Lung (tissue), 12 donors: Measurements from ENCODE around the gene TTC28. TPM values are rescaled to one million over a fixed set of nuclear protein-coding genes. Genes with fewer than 3 reads are reported as not detected.

ENCODE experiments used
- ATAC-seq: fragments of 200-7000 bp; cut with Tn5 transposase; one replicate; pipeline ENCODE4 v1.9.1; 2020; ENCODE audit warnings: moderate number of reproducible peaks; ENCODE audit not compliant: insufficient read depth, low FRiP score
- DNase-seq, 3 donors: peaks; one replicate each; pipeline ENCODE4 v3.0.0-alpha.2; 2013 to 2017
- H3K27ac ChIP-seq, 2 donors: one replicate each; pipeline ENCODE4 v1.5.1; 2013; ENCODE audit warnings: mild to moderate bottlenecking in 2 of 2, moderate library complexity in 2 of 2, control low read depth in 1 of 2, inconsistent platforms in 1 of 2, low read depth in 1 of 2, low read length in 1 of 2
- H3K27me3 ChIP-seq, 3 donors: one replicate each; pipeline ENCODE4 v1.5.1; 2013; ENCODE audit warnings: low read length in 2 of 3; ENCODE audit not compliant: control insufficient read depth in 3 of 3, insufficient read depth in 3 of 3
- H3K36me3 ChIP-seq, 4 donors: one replicate each; pipeline ENCODE4 v1.5.1; 2013; ENCODE audit warnings: low read length in 4 of 4, mild to moderate bottlenecking in 1 of 4, moderate library complexity in 1 of 4; ENCODE audit not compliant: control insufficient read depth in 4 of 4, insufficient read depth in 4 of 4
- H3K4me1 ChIP-seq, 5 donors: one replicate each; pipeline ENCODE4 v1.5.1; 2013; ENCODE audit warnings: low read length in 5 of 5, mild to moderate bottlenecking in 2 of 5, moderate library complexity in 1 of 5; ENCODE audit not compliant: control insufficient read depth in 5 of 5, insufficient read depth in 5 of 5
- H3K4me3 ChIP-seq: one replicate; pipeline ENCODE4 v1.5.1; 2013; ENCODE audit warnings: mild to moderate bottlenecking, control low read depth, moderate library complexity
- H3K9ac ChIP-seq, 2 donors: one replicate each; pipeline ENCODE4 v1.5.1; 2013; ENCODE audit warnings: low read length in 2 of 2, control low read depth in 1 of 2; ENCODE audit not compliant: insufficient read depth in 1 of 2
- H3K9me3 ChIP-seq, 4 donors: one replicate each; pipeline ENCODE4 v1.5.1; 2013; ENCODE audit warnings: low read length in 3 of 4, mild to moderate bottlenecking in 1 of 4, moderate library complexity in 1 of 4; ENCODE audit not compliant: control insufficient read depth in 4 of 4, insufficient read depth in 3 of 4
- WGBS, 2 donors: extraction: QIAGEN DNeasy Blood & Tissue Kit; methylation state at CpG; one replicate each; pipeline ENCODE4 v1.1.7; 2013; 5-methylcytosine and 5-hydroxymethylcytosine counted together
- polyA plus RNA-seq, 2 donors: library from polyadenylated mRNA; stranded (reverse); fragments of 200-250 nt; gene quantifications; one replicate each; pipeline ENCODE4 v1.2.1, GENCODE V29; 2013
- total RNA-seq, 2 donors: library from RNA; depleted of rRNA in 1 of 2; stranded (reverse); fragments of >200 nt in 1 of 2; gene quantifications; one replicate each; pipeline ENCODE4 v1.2.1, GENCODE V29; 2014 to 2021
- TF ChIP-seq, protein P1 (sequence below): IDR thresholded peaks from 2 replicates; pipeline ENCODE4 v1.5.1; 2012; ENCODE audit warnings: mild to moderate bottlenecking; ENCODE audit errors: control extremely low read depth, extremely low read depth
- donor health status: control.
- donor health status: control.
- donor health status: Bipolar disorder and iron deficiency.
- donor health status: healthy.
- donor health status: DM: yes; HTN: yes; CAD: no.

Gene TTC28
- total and polyA plus RNA-seq, 4 donors: 4.7 to 72.2 (median 24.8) TPM

DNA sequence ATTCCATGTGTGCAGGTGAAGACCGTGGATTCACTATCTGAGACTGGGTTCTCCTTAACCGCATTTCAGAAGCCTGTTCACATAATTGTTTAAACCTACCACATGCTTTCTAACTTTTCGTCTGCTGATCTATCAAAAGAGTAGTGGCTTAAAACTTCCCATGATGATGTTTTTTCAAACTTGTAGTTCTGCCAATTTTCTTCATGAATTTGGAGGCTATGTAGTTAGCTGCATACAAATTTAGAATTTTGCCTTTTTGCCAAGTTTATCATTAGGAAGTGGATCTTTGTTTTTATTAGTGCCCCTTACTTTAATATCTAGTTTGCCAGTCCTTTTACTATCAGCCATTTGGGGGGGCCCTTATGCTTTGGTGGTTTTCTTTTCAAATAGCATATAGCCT lies 703.1 kb downstream of the TTC28 start:
- Histone ChIP-seq H3K4me1 (peaks cover 3 to 13% (median 6%) of the 10 kb centered on the region in 5 donors), H3K9me3 (peaks cover 0 to 5% (median 1%) of the 10 kb centered on the region in 4 donors), H3K4me3 (no peak overlapping the region), H3K27me3 (no peaks in the 10 kb centered on the region), H3K9ac (no peak overlapping the region), H3K36me3 (no peaks in the 10 kb centered on the region), H3K27ac (no peak overlapping the region)
- DNase-seq: peak in 2 of 3 donors; percentile 81 to 89
- ATAC-seq: no peak
- WGBS, 2 donors: 84 to 87% methylated on average over 3 of the region's 3 CpGs
- TF ChIP-seq, protein P1, sequence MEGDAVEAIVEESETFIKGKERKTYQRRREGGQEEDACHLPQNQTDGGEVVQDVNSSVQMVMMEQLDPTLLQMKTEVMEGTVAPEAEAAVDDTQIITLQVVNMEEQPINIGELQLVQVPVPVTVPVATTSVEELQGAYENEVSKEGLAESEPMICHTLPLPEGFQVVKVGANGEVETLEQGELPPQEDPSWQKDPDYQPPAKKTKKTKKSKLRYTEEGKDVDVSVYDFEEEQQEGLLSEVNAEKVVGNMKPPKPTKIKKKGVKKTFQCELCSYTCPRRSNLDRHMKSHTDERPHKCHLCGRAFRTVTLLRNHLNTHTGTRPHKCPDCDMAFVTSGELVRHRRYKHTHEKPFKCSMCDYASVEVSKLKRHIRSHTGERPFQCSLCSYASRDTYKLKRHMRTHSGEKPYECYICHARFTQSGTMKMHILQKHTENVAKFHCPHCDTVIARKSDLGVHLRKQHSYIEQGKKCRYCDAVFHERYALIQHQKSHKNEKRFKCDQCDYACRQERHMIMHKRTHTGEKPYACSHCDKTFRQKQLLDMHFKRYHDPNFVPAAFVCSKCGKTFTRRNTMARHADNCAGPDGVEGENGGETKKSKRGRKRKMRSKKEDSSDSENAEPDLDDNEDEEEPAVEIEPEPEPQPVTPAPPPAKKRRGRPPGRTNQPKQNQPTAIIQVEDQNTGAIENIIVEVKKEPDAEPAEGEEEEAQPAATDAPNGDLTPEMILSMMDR: no peak

DNA sequence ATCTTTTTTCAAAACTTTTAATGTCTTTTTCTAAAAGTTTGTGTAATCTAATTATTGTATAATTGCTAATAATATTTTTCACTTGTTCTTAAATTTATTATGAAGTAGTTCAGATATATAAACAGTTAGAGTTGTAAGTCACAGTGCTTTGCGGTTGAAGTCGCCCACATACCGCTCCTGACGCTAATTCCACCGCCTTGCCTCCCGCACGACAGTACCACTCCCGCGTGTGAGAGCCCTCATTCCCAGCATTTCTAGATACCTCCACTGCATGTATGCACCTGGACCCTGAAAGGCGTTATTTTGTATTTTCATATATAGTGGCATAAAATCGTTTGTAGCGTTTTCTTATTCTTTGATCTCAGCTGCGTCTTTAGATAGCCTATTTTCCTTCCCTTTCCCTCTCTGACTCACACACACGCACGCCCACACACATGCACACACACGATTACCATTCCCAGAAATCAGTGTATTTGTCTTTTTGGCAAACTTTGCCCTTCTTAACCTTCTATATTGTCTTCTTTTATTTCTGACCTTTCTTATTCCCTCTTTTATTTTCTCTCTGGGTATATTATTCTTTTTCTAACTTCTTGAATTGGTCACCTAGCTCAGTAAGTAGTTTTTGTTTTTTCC lies 704.1 kb downstream of the TTC28 start:
- TF ChIP-seq, protein P1: no peak
- Histone ChIP-seq H3K9ac (no peak overlapping the region), H3K4me1 (peaks cover 3 to 13% (median 6%) of the 10 kb centered on the region in 5 donors), H3K27ac (no peak overlapping the region), H3K9me3 (peaks cover 0 to 12% (median 1%) of the 10 kb centered on the region in 4 donors), H3K27me3 (no peaks in the 10 kb centered on the region), H3K4me3 (no peak overlapping the region), H3K36me3 (no peaks in the 10 kb centered on the region)
- DNase-seq (no peak), ATAC-seq (no peak)
- 92 to 93% methylated on average over 16 of the region's 16 CpGs for WGBS, 2 donors

DNA sequence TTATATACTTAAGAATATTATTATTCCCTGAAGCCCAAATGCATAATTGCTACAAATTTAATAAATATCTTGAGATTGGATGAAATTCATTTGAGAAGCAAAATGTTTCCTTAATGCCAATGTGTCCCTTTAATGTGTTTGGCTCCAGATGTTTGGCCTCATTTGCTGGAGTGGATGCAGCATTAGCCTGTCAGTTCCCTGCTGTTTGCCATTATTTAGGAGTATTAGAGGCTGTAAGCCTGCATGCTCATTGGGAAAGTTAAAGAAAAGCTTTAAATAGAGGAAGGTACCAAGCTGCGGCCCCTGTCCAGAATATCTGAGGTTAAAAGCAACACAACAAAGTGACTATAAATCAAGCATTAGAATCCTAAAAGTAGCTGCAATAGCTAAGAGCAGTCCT lies 705.8 kb downstream of the TTC28 start:
- TF ChIP-seq, protein P1: no peak
- 75 to 88% methylated on average over 1 of the region's 1 CpG for WGBS, 2 donors
- DNase-seq (peak; percentile 64 to 87 (median 86)), ATAC-seq (no peak)
- Histone ChIP-seq H3K9ac (no peak overlapping the region), H3K36me3 (peaks cover 0 to 4% (median 0%) of the 10 kb centered on the region in 4 donors), H3K27me3 (no peaks in the 10 kb centered on the region), H3K27ac (no peak overlapping the region), H3K4me1 (peaks cover 2 to 13% (median 6%) of the 10 kb centered on the region in 5 donors), H3K4me3 (no peak overlapping the region), H3K9me3 (peaks cover 0 to 16% (median 1%) of the 10 kb centered on the region in 4 donors)
